Fibroblast of skin of right biceps (primary cell): Measurements from ENCODE around the gene SUPT6H.
"Not testable (repeated sequence)": the region's sequence is repeated elsewhere in the genome, so short reads cannot be mapped to it uniquely, and the experiment has no call there.

ENCODE experiments used
- DNase-seq: peaks from one replicate; pipeline ENCODE4 v3.0.0-alpha.2; 2013

The SUPT6H gene

DNA sequence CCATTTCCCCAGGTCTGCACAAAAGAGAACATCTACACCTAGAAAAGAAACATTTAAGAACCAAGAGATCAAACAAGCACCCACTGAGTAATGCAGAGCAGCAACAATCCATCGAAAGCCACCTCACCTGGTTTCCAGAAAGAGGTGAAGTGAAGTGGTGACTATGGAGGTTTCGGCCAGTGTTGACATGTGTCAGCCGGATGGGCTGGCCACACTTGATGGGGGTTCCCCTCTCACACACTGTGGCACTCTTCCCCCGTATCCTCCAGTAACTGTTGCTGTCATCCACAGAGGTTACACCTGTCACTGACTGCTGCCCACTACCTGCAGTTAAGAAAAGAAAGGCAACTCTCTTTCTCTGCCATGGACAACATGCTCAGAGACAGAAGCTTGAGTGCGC, 6.8 kb upstream of the SUPT6H start:
- DNase-seq, result no peak

DNA sequence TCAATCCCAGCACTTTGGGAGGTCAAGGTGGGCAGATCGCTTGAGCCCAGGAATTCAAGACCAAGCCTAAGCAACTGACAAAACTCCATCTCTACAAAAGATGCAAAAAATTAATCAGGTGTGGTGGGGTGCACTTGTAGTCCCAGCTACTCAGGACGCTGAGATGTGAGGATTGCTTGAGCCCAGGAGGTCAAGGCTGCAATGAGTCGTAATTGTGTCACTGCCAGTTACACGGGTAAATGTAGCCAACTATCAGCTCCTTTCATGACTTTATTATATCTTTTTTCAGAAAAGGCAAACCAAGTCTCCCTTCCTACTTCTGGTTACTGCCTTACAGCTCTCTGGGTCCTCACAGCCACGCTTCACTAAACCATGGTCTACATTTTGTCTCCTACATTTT, 4.2 kb upstream of the SUPT6H start:
- DNase-seq, result no peak

DNA sequence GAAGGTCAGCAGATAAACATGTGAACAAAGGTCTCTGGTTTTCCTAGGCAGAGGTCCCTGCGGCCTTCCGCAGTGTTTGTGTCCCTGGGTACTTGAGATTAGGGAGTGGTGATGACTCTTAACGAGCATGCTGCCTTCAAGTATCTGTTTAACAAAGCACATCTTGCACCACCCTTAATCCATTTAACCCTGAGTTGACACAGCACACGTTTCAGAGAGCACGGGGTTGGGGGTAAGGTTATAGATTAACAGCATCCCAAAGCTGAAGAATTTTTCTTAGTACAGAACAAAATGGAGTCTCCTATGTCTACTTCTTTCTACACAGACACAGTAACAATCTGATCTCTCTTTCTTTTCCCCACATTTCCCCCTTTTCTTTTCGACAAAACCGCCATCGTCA, 3.7 kb upstream of the SUPT6H start:
- DNase-seq, result not testable (repeated sequence)

DNA sequence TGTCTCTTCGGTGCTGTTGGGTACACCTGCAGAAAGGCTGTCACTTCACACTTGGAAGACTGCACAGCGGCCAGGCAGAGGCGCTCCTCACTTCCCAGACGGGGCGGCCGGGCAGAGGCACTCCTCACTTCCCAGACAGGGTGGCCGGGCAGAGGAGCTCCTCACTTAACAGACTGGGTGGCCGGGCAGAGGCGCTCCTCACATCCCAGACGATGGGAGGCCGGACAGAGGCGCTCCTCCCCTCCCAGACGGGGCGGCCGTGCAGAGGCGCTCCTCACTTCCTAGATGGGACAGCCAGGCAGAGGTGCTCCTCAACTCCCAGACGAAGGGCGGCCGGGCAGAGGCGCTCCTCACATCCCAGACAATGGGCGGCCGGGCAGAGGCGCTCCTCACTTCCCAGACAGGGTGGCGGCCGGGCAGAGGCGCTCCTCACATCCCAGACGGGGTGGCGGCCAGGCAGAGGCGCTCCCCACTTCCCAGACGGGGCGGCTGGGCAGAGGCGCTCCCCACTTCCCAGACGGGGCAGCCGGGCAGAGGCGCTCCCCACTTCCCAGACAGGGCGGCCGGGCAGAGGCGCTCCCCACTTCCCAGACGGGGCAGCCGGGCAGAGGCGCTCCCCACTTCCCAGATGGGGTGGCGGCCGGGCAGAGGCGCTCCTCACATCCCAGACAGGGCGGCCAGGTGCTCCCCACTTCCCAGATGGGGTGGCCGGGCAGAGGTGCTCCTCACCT, 3.1 kb upstream of the SUPT6H start:
- DNase-seq, result not testable (repeated sequence)

DNA sequence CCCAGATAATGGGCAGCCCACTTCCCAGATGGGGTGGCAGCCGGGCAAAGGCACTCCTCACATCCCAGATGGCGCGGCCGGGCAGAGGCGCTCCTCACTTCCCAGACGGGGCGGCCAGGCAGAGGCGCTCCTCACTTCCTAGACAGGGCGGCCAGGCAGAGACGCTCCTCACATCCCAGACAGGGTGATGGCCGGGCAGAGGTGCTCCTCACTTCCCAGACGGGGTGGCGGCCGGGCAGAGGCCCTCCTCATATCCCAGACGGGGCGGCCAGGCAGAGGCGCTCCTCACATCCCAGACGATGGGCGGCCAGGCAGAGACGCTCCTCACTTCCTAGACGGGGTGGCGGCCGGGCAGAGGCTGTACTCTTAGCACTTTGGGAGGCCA, 2.5 kb upstream of the SUPT6H start:
- not testable (repeated sequence) for DNase-seq

DNA sequence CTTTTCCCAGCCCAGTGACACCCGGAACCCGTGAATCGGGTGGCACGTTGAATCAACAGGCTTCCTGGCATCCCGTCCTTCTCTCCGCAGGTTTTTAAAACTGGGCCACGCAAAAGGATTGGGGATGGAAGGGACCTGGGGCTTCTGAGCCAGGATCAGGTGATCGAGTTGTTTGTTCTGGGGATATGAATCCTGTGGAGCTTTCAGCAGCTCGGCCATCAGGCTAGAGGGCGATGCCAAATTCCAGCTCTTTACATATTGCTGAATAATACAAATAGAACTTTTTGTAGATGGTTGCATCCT, 473 bp downstream of the SUPT6H start:
- DNase-seq, result no peak

DNA sequence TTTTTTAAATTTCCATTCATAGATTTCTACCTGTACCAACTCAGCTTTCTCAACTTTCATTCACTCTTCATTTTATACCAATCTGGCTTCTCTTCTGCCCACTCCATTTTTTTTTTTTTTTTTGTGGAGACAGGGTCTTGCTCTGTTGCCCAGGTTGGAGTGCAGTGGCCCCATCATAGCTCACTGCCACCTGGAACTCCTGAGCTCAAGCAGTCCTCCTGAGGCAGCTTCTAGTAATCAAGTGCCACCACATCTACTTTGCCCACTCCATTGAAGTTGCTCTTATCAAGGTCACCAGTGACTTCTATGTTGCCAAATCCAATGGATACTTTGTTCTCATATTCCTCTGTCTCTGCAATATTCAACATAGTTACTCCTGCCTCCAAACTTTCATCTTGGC, 1.7 kb downstream of the SUPT6H start:
- DNase-seq, result no peak

DNA sequence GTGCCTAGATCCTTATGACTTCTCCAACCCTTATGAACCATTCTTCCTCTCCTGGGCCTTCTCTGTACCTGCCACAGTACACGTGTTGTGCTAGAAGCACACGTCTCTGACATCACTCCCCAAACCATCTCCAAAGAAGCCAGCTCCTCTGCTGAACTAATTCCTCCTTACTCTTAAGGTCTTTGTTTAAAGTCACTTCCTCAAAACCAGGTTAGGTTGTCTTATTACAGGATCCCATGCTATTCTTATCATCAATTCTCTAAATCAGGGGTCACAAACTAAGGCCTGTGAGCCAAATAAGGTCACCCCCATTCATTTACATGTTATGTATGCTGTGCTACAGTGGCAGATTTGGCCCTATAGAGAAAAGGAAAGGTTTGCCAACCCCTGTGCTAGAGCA, 4.0 kb downstream of the SUPT6H start:
- no peak for DNase-seq

DNA sequence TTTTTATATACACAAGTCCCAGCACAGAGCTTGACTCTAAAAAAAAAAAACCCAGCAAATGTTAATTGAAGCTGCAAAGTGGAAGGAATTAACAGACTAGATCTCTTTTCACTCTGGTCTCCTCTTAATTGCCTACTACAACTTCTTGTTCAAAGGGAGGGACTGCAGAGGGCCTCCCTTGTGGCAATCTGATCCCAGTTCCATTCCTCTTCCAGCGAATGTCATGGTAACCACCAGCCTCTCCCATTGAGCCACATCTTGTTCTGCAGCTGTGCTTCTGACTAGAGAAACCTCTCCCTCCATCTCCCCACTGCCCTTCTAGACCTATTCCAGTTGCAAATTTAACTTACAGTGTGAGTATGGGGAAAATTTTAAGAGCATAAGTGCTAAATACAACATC, 5.9 kb downstream of the SUPT6H start:
- no peak for DNase-seq

DNA sequence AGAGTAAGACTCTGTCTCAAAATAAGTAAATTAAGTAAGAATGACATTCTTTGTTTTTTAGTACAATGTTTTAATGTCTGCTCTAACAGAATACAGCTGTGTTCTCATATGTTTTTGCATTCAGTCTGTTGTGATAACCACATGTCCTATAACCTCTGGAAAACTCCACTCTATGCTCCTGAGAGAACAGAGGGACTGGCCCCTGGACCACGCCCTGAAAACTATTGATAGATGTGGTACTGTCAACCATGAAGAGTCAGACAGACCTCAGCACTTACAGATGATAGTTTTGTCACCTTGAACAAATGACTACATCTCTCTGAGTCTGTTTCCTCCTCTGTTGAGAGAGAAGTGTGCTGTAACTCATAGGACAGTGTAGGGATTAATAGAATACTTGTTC, 7.9 kb downstream of the SUPT6H start:
- DNase-seq, result no peak

DNA sequence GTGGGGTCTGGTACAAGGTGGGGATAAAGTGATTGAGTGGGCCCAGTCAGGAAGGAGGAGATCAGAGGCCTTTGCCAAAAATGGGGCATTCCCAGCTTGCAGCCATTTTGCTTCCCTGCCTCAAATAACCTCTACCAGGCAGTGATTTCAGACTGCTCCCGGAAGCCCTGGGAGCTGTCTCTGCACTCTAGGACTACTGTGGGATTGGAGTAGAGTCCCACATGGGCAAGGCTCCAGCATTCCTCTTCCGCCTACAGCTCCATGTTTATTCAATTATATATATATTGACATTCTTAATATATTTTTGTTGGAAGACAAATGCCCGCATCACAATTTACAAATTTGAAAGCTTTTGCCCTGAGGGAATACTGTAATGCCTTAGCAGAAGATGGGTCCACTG, 13.5 kb downstream of the SUPT6H start:
- DNase-seq, result peak; percentile 22

DNA sequence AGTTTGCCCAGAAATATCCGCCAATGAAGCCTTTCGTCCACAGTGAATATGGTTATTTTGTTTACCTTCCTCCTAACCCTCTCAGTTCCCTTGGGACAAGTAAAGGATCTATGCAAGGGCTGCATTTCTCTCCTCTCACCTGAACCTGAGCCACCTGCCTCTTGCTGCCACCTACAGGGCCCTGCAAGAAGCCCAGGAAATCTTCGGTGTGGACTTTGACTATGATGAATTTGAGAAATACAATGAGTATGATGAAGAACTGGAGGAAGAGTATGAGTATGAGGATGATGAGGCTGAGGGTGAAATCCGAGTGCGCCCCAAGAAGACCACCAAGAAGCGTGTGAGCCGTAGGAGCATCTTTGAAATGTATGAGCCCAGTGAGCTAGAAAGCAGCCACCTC, 14.0 kb downstream of the SUPT6H start:
- DNase-seq, result no peak

DNA sequence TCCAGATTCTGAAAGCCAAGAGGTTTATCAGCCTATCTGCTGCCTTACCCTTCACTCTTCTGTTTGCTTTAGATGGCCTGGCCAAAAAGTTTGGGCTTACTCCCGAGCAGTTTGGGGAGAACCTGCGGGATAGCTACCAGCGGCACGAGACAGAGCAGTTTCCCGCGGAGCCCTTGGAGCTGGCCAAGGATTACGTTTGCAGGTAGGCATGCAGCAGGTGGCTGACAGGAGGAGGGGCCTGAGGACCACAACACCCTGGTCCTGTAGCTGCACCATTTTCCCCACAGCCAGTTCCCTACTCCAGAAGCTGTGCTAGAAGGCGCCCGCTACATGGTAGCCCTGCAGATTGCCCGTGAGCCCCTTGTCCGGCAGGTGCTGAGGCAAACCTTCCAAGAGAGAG, 20.6 kb downstream of the SUPT6H start:
- DNase-seq, result no peak

DNA sequence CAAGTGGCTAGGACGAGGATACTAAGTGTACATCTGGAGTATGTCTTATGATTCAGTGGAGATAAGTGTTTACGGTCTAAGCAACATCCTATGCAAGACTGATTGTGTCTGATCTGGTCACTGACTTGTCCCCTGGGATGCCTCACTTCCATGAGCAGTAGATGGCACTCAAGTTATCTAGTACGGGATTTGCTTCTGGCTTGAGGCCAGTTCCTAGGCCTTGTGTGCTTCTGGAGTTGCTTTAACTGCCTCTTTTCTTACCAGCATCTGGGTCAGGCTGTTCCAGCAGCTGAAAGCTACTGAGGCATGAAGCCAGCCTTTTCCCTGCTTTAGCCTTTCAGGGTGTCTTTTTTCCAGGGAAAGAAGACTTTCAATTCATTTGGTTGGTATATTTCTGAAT, 23.0 kb downstream of the SUPT6H start:
- DNase-seq, result peak; percentile 46

DNA sequence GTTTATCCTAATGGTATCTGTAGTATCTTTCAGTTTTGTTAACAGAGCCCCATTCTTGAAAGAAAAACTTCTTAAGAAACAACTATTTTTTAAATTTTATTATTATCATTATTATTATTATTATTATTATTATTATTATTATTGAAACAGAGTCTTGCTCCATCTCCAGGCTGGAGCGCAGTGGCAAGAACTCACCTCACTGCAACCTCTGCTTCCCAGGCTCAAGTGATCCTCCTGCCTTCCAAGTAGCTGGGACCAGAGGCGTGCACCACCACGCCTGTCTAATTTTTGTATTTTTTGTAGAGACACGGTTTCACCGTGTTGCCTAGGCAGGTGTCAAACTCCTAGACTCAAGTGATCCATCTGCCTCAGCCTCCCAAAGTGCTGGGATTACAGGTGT, 23.4 kb downstream of the SUPT6H start:
- no peak for DNase-seq

DNA sequence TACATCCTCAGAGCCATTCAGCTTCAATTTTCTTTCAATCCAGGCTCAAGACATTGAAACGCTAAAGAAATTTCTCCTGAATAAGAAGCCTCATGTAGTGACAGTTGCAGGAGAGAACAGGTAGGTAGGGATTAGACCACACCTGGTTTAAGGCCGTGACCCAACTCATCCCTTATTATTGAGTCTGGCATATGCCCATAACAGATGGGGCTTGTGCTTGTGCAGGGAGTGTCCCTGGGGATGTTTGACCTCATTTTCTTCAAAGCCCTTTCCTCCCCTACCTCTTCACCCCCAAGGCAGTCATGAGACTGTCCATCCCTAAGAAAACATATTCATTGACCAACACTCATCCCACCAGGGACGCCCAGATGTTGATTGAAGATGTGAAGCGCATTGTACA, 24.3 kb downstream of the SUPT6H start:
- DNase-seq, result no peak

DNA sequence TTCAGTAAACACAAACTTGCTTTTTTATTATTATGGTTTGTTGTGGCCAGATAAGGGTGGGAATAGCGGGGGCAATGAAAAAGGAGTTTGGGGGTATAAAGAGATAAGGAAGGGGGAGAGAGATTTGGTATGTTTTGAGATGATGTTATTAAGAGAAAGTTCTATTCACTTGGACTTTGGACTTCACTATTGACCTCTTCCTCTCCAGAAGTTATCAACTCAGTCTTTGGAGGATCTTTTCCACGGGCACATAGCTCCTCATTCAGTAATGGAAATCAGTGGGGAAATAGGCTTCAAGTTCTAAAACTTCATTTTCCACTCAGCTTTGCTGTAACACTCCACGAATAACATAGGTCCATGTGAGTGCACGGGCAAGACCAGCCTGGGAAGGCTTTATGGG, 26.5 kb downstream of the SUPT6H start:
- no peak for DNase-seq

DNA sequence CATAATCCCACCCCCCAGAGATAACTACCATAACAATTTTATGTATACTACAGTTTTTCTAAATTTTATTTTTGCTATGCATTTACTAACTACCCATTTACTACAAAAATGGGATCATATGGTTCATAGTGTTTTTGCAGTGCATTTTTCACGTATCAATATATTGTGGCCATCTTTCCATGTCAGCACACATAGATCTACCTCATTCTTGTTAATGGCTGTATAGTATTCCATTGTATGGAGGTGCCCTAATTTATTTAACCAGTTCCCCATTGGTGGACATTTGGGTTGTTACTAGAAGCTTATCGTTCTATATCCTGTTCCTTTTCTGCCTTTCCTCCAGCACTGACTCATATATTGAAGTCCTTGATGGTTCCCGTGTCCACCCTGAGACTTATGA, 27.0 kb downstream of the SUPT6H start:
- DNase-seq, result no peak

DNA sequence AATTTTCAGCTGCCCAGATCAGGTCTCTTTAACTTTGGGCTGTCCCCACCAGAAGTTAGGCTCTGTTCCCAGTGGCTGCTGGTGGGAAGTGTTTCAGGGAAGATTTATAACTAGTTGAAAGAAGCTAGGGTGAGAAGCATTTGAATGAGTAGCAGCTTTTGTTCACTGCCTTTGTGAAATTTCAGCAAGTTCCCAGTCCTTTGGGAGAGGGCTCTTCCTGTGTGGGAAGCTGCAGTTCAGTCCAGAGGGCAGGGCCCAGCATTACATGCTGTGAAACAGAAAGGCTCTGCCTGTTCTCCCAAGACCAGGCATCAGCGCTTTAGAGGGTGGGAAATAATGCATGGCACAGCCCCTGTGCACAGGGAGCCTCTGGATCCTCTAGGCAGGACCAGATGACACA, 31.9 kb downstream of the SUPT6H start:
- DNase-seq, result no peak

DNA sequence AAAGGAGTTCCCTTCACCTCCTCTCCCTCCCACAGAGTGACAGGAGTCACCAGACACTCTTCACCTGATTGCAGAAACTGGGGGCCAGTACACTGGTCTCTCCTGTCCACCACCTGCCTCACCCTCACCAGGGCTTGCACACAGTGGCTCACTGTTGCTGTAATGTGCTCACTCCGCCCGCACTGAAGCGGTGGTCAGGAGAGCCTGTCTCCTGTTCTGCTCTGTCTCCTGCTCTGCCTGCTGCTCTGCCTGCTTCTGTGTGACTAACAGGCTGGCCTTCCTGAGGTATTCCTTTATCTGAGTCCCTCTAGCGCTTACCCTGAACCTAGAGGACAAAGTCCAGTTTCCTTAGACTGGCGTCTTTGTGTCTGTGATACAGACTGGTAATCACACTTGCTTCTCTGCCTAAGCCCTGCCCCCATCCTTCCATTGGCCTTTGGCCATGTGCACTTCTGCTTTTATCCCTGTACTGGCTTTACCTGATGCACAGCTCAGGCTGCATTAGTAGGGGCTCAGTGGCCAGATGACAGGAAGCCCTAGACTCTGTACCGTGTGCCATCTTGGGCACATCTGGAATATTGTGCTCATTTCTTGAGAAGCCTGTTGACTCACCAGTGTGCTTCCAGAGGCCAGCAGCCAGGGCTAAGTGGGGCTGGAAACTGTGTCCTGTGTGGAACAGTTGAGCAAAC, 36.4 kb downstream of the SUPT6H start:
- DNase-seq, result no peak

DNA sequence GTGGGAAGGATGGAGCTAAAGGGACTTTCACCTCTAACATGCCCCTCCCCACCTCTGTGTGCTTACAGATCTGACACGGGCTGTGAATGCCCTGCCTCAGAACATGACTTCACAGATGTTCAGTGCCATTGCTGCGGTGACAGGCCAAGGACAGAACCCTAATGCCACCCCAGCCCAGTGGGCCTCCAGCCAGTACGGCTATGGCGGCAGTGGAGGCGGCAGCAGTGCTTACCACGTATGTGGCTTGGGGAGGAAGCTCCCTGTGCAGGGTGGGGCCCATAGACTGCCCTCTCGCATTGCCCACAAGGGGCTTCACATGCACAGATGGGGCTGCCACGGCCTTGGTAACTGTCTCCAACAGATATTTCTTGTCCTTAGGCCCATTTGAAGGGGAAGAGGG, 38.3 kb downstream of the SUPT6H start:
- no peak for DNase-seq

DNA sequence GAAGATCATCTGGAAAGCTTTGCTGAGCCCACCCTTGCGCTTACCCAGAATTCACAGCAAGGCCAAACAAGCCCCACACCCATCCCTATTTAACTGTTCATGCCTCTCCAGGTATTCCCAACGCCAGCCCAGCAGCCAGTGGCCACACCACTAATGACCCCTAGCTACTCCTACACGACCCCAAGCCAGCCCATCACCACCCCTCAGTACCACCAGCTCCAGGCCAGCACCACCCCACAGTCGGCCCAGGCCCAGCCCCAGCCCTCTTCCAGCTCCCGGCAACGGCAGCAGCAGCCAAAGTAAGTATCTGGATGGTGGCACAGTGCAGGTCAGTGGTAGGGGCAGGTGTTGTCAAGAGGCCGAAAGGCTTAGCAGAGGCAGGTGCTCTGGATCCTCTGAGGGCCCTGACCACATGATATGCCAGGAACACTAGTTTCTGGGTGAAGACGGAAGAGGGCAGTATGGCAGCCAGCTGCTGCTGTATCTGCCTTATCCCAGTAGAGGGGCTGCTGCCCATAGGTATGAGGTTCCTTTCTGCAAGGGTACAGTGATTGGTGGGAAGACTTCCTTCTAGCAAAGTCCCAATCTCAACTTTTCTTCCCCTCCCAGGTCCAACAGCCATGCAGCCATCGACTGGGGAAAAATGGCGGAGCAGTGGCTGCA, 39.0 kb downstream of the SUPT6H start:
- no peak for DNase-seq

DNA sequence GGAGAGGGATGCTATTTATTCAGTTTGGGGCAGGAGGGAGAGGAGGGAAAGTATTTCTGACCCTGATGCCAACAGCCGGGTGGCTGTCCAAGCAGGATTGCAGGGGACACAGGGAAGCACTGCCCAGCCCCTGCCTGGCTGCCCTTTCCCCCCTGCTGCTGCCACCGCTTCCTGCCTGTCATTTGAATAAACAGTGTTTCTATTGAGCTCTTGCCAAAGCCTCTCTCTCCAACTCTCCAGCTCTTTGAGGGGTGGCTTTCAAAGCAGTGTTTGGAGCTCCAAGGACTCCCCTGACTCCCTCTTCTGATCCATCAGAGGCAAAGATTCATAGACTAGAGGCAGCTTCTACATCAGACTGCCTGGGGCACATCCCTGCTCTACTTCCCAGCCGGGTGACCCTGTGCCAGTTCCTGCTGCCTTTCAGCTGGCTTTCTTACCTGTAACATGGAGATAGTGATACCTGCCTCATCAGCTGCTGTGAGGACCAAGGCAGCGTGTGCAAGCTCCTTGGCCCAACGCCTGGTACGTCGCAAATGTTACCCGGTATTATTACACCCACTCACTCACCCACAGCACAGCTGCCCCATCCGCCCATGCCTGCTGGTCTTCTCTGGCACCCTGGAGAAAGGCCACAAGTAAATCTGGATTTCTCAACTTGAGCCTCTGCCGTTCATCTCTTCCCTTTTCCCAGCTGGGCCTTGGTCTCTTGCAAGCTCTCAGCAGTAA, 40.2 kb downstream of the SUPT6H start:
- DNase-seq, result no peak

DNA sequence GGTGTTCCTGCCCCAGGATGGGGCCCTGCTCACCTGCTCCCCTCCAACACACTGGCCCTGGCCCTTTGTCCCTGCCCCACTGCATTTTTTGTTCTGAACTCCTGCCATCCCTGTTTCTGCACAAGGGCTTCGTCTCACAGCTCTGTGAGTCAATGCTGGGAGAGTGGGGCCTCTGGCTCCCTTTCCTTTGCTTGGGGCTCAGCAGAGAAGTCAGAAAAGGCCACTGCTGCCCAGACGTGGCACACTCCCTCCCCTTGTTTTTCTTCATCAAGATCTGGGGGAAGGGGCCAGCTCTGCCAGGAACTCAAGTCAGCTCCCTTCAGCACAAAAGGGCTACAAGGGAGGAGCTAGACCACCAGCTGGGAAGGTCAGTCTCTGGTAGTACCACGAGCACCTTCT, 40.7 kb downstream of the SUPT6H start:
- no peak for DNase-seq
